Ascending aorta (tissue), 2 donors: ENCODE results near the gene ARHGAP26. TPM values are rescaled to one million over a fixed set of nuclear protein-coding genes. Genes with fewer than 3 reads are reported as not detected.

ENCODE experiments used
- DNase-seq, 2 donors: peaks; one replicate each; pipeline ENCODE4 v3.0.0-alpha.2; 2019; ENCODE audit warnings: low spot score in 2 of 2
- H3K27ac ChIP-seq, 2 donors: fragments of 200-600 bp; sonication (generic); one replicate each; pipeline ENCODE4 v1.5.1; 2016 to 2017; ENCODE audit warnings: mild to moderate bottlenecking in 1 of 2
- H3K27me3 ChIP-seq: fragments of 200-600 bp; sonication (generic); one replicate; pipeline ENCODE4 v1.5.1; 2017
- H3K36me3 ChIP-seq, 2 donors: fragments of 200-600 bp; sonication (generic); one replicate each; pipeline ENCODE4 v1.5.1; 2016
- H3K4me1 ChIP-seq, 2 donors: fragments of 200-600 bp; sonication (generic); one replicate each; pipeline ENCODE4 v1.5.1; 2016 to 2017; ENCODE audit warnings: mild to moderate bottlenecking in 1 of 2
- H3K4me3 ChIP-seq, 2 donors: fragments of 200-600 bp; sonication (generic); one replicate each; pipeline ENCODE4 v1.5.1; 2016 to 2017; ENCODE audit warnings: mild to moderate bottlenecking in 1 of 2
- H3K9me3 ChIP-seq, 2 donors: fragments of 200-600 bp; sonication (generic); one replicate each; pipeline ENCODE4 v1.5.1; 2016
- intact Hi-C: fragments of 100-400 bp; cut with DNase I; formaldehyde crosslinking; loops from one replicate; pipeline ENCODE4 v1.15.1; 2023
- total RNA-seq: library from RNA; depleted of rRNA; stranded (reverse); fragments of >200 nt; gene quantifications from one replicate; pipeline ENCODE4 v1.1.0, GENCODE V29; 2016
- TF ChIP-seq, protein P1 (sequence below), 3 experiments: fragments of 200-600 bp in 2 of 3; fragments of 450-650 bp in 1 of 3; sonication (generic) in 2 of 3; IDR thresholded peaks; one replicate each; pipeline ENCODE4 v1.5.1; 2016 to 2019; ENCODE audit warnings: antibody characterized with exemption in 3 of 3, mild to moderate bottlenecking in 1 of 3, moderate library complexity in 1 of 3

Gene ARHGAP26
- total RNA-seq, 1 donor from 2014 or later = 34.9 TPM

DNA sequence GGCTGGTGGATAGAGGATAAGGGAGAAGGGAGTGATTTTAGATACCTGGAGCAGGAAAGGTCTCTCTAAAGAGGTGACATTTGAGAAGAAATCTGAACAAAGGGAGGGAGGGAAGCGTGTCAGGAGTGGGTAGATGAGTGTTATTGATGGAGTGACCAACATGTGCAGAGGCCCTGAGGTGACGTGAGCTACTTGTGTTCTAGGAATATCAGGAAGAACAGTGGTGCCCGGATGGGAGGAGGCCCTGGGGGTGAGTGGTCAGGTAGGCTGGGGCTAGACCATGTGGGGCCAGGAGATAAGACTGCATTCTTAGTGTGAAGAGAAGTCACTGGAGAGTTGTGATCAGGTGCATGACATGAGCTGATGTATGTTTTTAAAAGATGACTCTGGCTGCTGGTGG, 256.2 kb downstream of the ARHGAP26 start:
- Histone ChIP-seq H3K9me3 (no peaks in the 10 kb centered on the region), H3K27ac (no peak overlapping the region), H3K27me3 (no peaks in the 10 kb centered on the region), H3K4me1 (peaks cover 0 to 7% of the 10 kb centered on the region in 2 donors), H3K36me3 (no peaks in the 10 kb centered on the region), H3K4me3 (no peak overlapping the region)
- no peak for DNase-seq
- TF ChIP-seq, protein P1, sequence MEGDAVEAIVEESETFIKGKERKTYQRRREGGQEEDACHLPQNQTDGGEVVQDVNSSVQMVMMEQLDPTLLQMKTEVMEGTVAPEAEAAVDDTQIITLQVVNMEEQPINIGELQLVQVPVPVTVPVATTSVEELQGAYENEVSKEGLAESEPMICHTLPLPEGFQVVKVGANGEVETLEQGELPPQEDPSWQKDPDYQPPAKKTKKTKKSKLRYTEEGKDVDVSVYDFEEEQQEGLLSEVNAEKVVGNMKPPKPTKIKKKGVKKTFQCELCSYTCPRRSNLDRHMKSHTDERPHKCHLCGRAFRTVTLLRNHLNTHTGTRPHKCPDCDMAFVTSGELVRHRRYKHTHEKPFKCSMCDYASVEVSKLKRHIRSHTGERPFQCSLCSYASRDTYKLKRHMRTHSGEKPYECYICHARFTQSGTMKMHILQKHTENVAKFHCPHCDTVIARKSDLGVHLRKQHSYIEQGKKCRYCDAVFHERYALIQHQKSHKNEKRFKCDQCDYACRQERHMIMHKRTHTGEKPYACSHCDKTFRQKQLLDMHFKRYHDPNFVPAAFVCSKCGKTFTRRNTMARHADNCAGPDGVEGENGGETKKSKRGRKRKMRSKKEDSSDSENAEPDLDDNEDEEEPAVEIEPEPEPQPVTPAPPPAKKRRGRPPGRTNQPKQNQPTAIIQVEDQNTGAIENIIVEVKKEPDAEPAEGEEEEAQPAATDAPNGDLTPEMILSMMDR (IDR thresholded peaks at IDR 0.05) = no peak
- intact Hi-C loops = no loop called here

DNA sequence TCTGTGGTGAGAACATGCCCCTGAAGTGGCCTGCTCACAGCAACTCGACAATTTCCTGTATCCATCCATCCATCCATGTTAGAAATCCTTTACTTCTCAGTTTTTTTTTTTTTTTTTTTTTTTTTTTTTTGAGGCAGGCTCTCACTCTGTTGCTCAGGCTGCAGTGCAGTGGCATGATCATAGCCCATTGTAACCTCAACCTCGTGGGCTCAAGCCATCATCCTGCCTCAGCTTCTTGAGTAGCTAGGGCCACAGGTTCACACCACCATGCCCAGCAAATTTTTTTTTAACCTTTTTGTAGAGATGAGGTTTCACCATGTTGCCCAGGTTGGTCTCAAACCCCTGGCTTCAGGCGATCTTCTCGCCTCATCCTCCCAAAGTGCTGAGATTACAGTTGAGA, 259.1 kb downstream of the ARHGAP26 start:
- no peak overlapping the region for H3K4me3 ChIP-seq
- H3K4me1 ChIP-seq = no peaks in the 10 kb centered on the region
- TF ChIP-seq, protein P1 (IDR thresholded peaks at IDR 0.05) = no peak
- no peaks in the 10 kb centered on the region for H3K36me3 ChIP-seq
- H3K27me3 ChIP-seq = no peaks in the 10 kb centered on the region
- no peaks in the 10 kb centered on the region for H3K9me3 ChIP-seq
- intact Hi-C loops = no loop called here
- no peak overlapping the region for H3K27ac ChIP-seq
- DNase-seq = no peak

DNA sequence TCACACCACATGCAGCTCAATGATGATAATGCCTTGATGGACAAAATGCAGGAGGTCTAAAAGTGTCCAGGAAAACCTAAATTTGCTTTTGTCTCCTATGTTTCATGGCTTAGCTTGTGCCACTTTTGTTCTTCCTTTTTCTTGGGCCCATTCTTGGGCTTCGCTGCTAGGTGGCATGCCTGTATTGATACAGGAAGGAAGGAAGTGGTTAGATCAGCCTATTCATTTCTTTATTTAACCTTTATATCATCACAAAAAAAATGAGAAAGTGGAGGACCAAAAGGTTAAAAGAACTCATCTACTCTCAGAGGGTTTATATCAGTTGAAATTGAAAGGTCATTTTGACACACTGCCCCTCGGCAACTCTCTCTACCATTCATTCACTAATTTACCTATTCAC, 260.2 kb downstream of the ARHGAP26 start:
- H3K27ac ChIP-seq = no peak overlapping the region
- no peaks in the 10 kb centered on the region for H3K27me3 ChIP-seq
- no peaks in the 10 kb centered on the region for H3K9me3 ChIP-seq
- TF ChIP-seq, protein P1 (IDR thresholded peaks at IDR 0.05) = no peak
- no peak overlapping the region for H3K4me3 ChIP-seq
- no peak for DNase-seq
- no peaks in the 10 kb centered on the region for H3K4me1 ChIP-seq
- H3K36me3 ChIP-seq = no peaks in the 10 kb centered on the region
- intact Hi-C loops = no loop called here

DNA sequence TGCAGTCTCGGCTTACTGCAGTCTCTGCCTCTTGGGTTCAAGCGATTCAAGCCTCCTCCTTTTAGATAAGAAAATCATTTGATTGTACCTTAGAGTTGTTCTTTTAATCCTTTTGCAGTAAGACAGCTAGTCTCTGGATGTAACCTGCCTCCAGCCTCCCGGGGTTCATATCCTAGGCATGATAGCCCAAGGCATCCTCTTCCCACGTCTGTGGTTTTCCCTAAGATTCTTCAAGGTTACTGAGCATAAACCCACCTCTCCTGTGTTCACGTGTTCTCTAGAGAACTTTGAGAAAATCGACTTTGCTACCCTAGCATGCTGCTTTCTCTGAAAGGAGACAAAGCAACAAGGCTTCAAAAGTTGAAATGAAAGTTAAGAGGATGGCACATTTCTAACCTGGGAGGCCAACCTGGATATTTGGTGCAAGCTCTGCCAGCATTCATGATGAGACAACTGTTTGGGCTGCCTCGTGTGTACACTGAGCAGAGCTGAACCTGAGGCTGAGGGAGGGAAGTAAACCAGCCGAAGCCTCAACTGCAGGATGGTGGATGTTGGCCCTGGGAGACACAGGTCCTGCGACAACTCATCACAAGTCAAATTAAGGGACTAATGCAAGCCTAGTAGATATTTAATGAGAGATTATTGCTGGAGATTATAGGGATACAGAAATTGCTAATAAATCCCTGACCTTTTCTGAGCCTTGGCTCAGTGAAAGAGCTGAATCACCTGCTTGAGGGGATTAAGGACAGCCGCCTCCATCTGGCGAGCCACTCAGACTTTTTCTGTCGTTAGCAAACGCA, 261.8 kb downstream of the ARHGAP26 start:
- H3K27ac ChIP-seq = no peak overlapping the region
- H3K4me1 ChIP-seq = no peaks in the 10 kb centered on the region
- DNase-seq = no peak
- H3K4me3 ChIP-seq = no peak overlapping the region
- no peaks in the 10 kb centered on the region for H3K9me3 ChIP-seq
- no peaks in the 10 kb centered on the region for H3K27me3 ChIP-seq
- TF ChIP-seq, protein P1 (IDR thresholded peaks at IDR 0.05) = no peak
- H3K36me3 ChIP-seq = no peaks in the 10 kb centered on the region
- intact Hi-C loops = no loop called here

DNA sequence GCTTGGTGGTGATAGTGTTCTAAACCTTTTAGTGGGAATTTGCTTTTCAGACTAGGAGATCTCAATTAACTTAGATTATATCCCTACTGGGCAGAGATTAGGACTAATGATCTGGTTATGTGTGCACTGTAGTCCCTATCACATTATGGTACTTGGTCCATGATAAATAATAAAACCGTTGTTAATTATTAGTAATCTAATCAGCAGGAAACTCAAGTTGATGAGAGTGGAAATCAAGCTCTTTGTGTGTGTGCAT, 262.3 kb downstream of the ARHGAP26 start:
- Histone ChIP-seq H3K27ac (no peak overlapping the region), H3K36me3 (peaks cover 0 to 4% of the 10 kb centered on the region in 2 donors), H3K4me3 (no peak overlapping the region), H3K4me1 (no peaks in the 10 kb centered on the region), H3K27me3 (no peaks in the 10 kb centered on the region), H3K9me3 (no peaks in the 10 kb centered on the region)
- intact Hi-C loops = no loop called here
- TF ChIP-seq, protein P1 (IDR thresholded peaks at IDR 0.05) = no peak
- DNase-seq = no peak
